ENCODE results near the gene SAT2.

- no peak for TF ChIP-seq CTCF (IDR thresholded peaks at IDR 0.05; ENCODE audit: low read length)
- TF ChIP-seq EZH2 (optimal IDR thresholded peaks at IDR 0.05; ENCODE audit: low read depth, low read length): no peak
Observed at GRCh38 chr17:7582396-7583252, 45.0 kb downstream of the SAT2 start.

Measured in MM.1S (cell line).